Karpas-422 (cell line): Measurements from ENCODE around the gene AGO3. TPM values are rescaled to one million over a fixed set of nuclear protein-coding genes. Genes with fewer than 3 reads are reported as not detected.

ENCODE experiments used
- DNase-seq: peaks from one replicate; pipeline ENCODE4 v3.0.0-alpha.2; 2015
- H2AFZ ChIP-seq: fragments of 200-600 bp; sonication (generic); 2 replicates; pipeline ENCODE4 v1.6.1; 2014; ENCODE audit warnings: antibody characterized with exemption, low read length, mixed read lengths
- H3K27ac ChIP-seq: fragments of 200-600 bp; sonication (generic); 2 replicates; pipeline ENCODE4 v1.5.1; 2014; ENCODE audit warnings: mild to moderate bottlenecking, low read length, moderate library complexity
- H3K27me3 ChIP-seq: fragments of 200-600 bp; sonication (generic); 2 replicates; pipeline ENCODE4 v1.6.1; 2014; ENCODE audit warnings: low read length, mixed read lengths
- H3K36me3 ChIP-seq: fragments of 200-600 bp; sonication (generic); 2 replicates; pipeline ENCODE4 v1.6.1; 2014; ENCODE audit warnings: low read length, mixed read lengths; ENCODE audit not compliant: insufficient read depth
- H3K4me1 ChIP-seq: fragments of 200-600 bp; sonication (generic); 2 replicates; pipeline ENCODE4 v1.6.1; 2014; ENCODE audit warnings: mild to moderate bottlenecking, low read length, mixed read lengths
- H3K4me2 ChIP-seq: fragments of 200-600 bp; sonication (generic); 2 replicates; pipeline ENCODE4 v1.6.1; 2014; ENCODE audit warnings: low read length, low read depth, mild to moderate bottlenecking; ENCODE audit not compliant: poor library complexity, severe bottlenecking
- H3K4me3 ChIP-seq: fragments of 200-600 bp; sonication (generic); 2 replicates; pipeline ENCODE4 v1.5.1; 2014; ENCODE audit warnings: mild to moderate bottlenecking, antibody characterized with exemption, low read length, mixed read lengths
- H3K79me2 ChIP-seq: fragments of 200-600 bp; sonication (generic); 2 replicates; pipeline ENCODE4 v1.6.1; 2014; ENCODE audit warnings: mild to moderate bottlenecking, low read length, mixed read lengths
- H3K9ac ChIP-seq: fragments of 200-600 bp; sonication (generic); 2 replicates; pipeline ENCODE4 v1.6.0; 2014; ENCODE audit warnings: low read length
- H3K9me2 ChIP-seq: fragments of 200-600 bp; sonication (generic), shearing (Covaris generic); replicated peaks from 2 replicates; pipeline ENCODE4 v1.6.0; 2014; ENCODE audit warnings: mild to moderate bottlenecking, low read length, moderate library complexity; ENCODE audit not compliant: insufficient read depth
- H3K9me3 ChIP-seq: fragments of 300-700, 200-600 bp; sonication (generic); 2 replicates; pipeline ENCODE4 v1.6.1; 2014; ENCODE audit warnings: low read length, mixed read lengths
- H4K20me1 ChIP-seq: fragments of 200-600 bp; sonication (generic); 2 replicates; pipeline ENCODE4 v1.6.1; 2014; ENCODE audit warnings: mild to moderate bottlenecking, antibody characterized with exemption, low read length, low read depth; ENCODE audit not compliant: insufficient read depth
- total RNA-seq: library from RNA; depleted of rRNA; stranded (reverse); fragments of >200 nt; shearing (Covaris generic); gene quantifications from 2 replicates; pipeline ENCODE4 v1.2.3, GENCODE V29; 2014; ENCODE audit warnings: low replicate concordance

The AGO3 gene
- total RNA-seq, 1 experiment from 2014 or later, result 46.8 TPM

DNA sequence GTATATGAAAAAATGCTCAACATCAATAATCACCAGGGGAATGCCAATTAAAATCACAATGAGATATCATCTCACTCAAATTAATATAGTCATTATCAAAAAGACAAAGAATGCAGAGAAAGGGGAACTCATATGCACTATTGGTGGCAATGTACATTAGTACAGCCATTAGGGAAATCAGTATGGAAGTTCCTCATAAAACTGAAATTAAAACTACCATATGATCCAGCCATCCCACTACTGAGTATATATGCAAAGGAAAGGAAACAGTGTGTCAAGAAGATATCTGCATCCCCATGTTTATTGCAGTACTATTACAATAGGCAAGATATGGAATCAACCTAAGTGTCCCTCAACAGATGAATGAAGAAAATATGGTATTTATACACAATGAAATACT lies 120.9 kb downstream of the AGO3 start:
- Histone ChIP-seq H2AFZ (no peak overlapping the region), H3K27me3 (no peaks in the 10 kb centered on the region), H3K9ac (no peak overlapping the region), H3K9me3 (no peaks in the 10 kb centered on the region), H3K4me1 (no peaks in the 10 kb centered on the region), H3K4me3 (no peak overlapping the region), H3K9me2 (no peaks in the 10 kb centered on the region), H4K20me1 (no peaks in the 10 kb centered on the region), H3K27ac (no peak overlapping the region), H3K4me2 (no peak overlapping the region), H3K36me3 (peaks cover 42% of the 10 kb centered on the region), H3K79me2 (no peaks in the 10 kb centered on the region)
- no peak for DNase-seq

GRCh38 chr1:36053978-36054377 lies 123.1 kb downstream of the AGO3 start:
- no peak for DNase-seq
- no peaks in the 10 kb centered on the region for H3K4me1 ChIP-seq
- peaks cover 33% of the 10 kb centered on the region for H3K36me3 ChIP-seq
- H3K79me2 ChIP-seq, result no peaks in the 10 kb centered on the region
- H2AFZ ChIP-seq, result no peak overlapping the region
- no peak overlapping the region for H3K9ac ChIP-seq
- no peaks in the 10 kb centered on the region for H3K9me2 ChIP-seq
- H3K4me3 ChIP-seq, result no peak overlapping the region
- no peaks in the 10 kb centered on the region for H3K27me3 ChIP-seq
- H3K27ac ChIP-seq, result no peak overlapping the region
- H3K9me3 ChIP-seq, result no peaks in the 10 kb centered on the region
- no peak overlapping the region for H3K4me2 ChIP-seq
- no peaks in the 10 kb centered on the region for H4K20me1 ChIP-seq

DNA sequence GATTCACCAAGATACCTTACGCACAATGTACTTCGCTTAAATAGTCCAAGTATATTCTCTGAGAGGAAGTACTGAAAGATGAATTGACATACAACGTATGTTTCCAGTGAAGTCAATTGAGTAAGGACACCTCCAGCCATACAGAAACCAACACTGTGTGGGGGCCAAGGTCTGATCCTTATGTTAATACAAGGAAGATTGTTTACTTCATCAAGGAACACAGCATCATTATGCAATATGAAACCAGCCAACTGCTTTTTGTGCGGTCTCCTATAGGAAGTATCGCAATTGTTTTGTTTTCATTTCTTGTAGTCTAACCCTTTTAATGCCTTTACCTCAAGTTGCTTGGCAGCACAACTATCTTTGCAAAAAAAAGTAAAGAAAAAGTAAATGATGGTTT lies 124.8 kb downstream of the AGO3 start:
- no peak overlapping the region for H3K4me2 ChIP-seq
- H3K9ac ChIP-seq, result no peak overlapping the region
- no peaks in the 10 kb centered on the region for H3K4me1 ChIP-seq
- H3K9me3 ChIP-seq, result no peaks in the 10 kb centered on the region
- no peak overlapping the region for H3K27ac ChIP-seq
- no peak overlapping the region for H3K4me3 ChIP-seq
- H4K20me1 ChIP-seq, result no peaks in the 10 kb centered on the region
- peaks cover 27% of the 10 kb centered on the region for H3K36me3 ChIP-seq
- H3K27me3 ChIP-seq, result no peaks in the 10 kb centered on the region
- no peak overlapping the region for H2AFZ ChIP-seq
- H3K9me2 ChIP-seq, result no peaks in the 10 kb centered on the region
- no peak for DNase-seq
- H3K79me2 ChIP-seq, result no peaks in the 10 kb centered on the region

DNA sequence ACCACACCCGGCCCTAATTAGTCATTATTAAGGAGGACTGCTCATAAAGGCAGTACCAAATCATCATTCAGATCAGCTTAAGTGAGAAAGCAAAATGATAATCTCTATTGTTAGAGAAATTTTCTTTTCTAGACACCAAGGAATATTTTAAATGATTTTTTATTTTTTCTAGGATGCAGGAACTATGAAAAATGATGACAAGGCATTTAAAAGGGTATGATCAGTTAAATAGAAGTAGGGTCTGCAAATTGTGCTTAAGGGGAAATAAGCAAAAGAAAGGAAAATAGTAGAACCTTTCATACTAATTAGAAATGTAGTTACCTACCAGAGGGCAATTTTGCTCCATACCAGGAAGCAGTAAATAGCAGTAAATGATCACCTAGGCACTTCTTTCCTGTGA lies 131.4 kb downstream of the AGO3 start:
- no peak overlapping the region for H3K9ac ChIP-seq
- H3K27me3 ChIP-seq, result no peaks in the 10 kb centered on the region
- H2AFZ ChIP-seq, result no peak overlapping the region
- H3K4me3 ChIP-seq, result no peak overlapping the region
- no peaks in the 10 kb centered on the region for H3K9me2 ChIP-seq
- H3K4me2 ChIP-seq, result no peak overlapping the region
- no peak overlapping the region for H3K27ac ChIP-seq
- no peaks in the 10 kb centered on the region for H3K9me3 ChIP-seq
- no peaks in the 10 kb centered on the region for H4K20me1 ChIP-seq
- DNase-seq, result no peak
- H3K4me1 ChIP-seq, result no peaks in the 10 kb centered on the region
- H3K79me2 ChIP-seq, result no peaks in the 10 kb centered on the region
- H3K36me3 ChIP-seq, result peaks cover 6% of the 10 kb centered on the region; the same call in 1 of the 2 replicates

GRCh38 chr1:36067871-36068270 lies 137.0 kb downstream of the AGO3 start:
- no peaks in the 10 kb centered on the region for H3K4me1 ChIP-seq

GRCh38 chr1:36068866-36069265 lies 138.0 kb downstream of the AGO3 start:
- no peaks in the 10 kb centered on the region for H3K27me3 ChIP-seq
- H3K4me2 ChIP-seq, result no peak overlapping the region
- no peaks in the 10 kb centered on the region for H3K9me2 ChIP-seq
- H3K79me2 ChIP-seq, result no peaks in the 10 kb centered on the region
- no peak overlapping the region for H3K27ac ChIP-seq
- H3K9me3 ChIP-seq, result no peaks in the 10 kb centered on the region
- no peak for DNase-seq
- no peaks in the 10 kb centered on the region for H3K4me1 ChIP-seq
- H3K4me3 ChIP-seq, result no peak overlapping the region
- H3K9ac ChIP-seq, result no peak overlapping the region
- H2AFZ ChIP-seq, result no peak overlapping the region
- H3K36me3 ChIP-seq, result no peaks in the 10 kb centered on the region
- no peaks in the 10 kb centered on the region for H4K20me1 ChIP-seq

More at GRCh38 chr1:36067871-36068270, 137.0 kb downstream of the AGO3 start:
- H3K9me2 ChIP-seq, result no peaks in the 10 kb centered on the region
- H3K9me3 ChIP-seq, result no peaks in the 10 kb centered on the region
- H3K4me2 ChIP-seq, result no peak overlapping the region
- H3K9ac ChIP-seq, result no peak overlapping the region
- H3K27ac ChIP-seq, result no peak overlapping the region
- DNase-seq, result no peak
- H2AFZ ChIP-seq, result no peak overlapping the region
- no peaks in the 10 kb centered on the region for H3K36me3 ChIP-seq
- no peaks in the 10 kb centered on the region for H4K20me1 ChIP-seq
- H3K4me3 ChIP-seq, result no peak overlapping the region
- no peaks in the 10 kb centered on the region for H3K79me2 ChIP-seq
- no peaks in the 10 kb centered on the region for H3K27me3 ChIP-seq

DNA sequence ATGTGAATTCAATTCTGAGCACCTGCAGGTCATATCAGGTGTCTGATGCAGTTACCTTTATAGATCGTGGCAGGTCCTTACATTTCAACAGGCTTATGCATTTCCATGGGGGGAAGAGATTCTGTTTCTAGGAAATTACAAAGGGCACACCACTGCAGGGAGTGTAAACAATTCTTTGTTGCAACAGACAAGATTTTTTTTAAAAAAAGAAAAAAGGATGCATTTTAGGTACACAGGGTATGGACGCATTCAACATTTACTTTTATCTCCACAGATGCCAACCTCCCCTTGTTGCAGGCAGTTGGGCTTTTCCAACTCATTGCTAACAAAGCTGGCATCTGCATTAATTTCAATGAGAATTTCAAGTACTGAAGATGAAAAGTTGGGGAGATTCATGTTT lies 139.4 kb downstream of the AGO3 start:
- no peak for DNase-seq
- Histone ChIP-seq H3K79me2 (no peaks in the 10 kb centered on the region), H3K4me2 (no peak overlapping the region), H3K9ac (no peak overlapping the region), H3K27ac (no peak overlapping the region), H3K9me2 (no peaks in the 10 kb centered on the region), H3K36me3 (no peaks in the 10 kb centered on the region), H3K4me3 (no peak overlapping the region), H2AFZ (no peak overlapping the region), H3K4me1 (no peaks in the 10 kb centered on the region), H3K27me3 (no peaks in the 10 kb centered on the region), H4K20me1 (no peaks in the 10 kb centered on the region), H3K9me3 (no peaks in the 10 kb centered on the region)

GRCh38 chr1:36076979-36077573 lies 146.2 kb downstream of the AGO3 start:
- no peaks in the 10 kb centered on the region for H3K36me3 ChIP-seq
- H3K27me3 ChIP-seq, result no peaks in the 10 kb centered on the region
- no peak for DNase-seq
- H3K4me2 ChIP-seq, result no peak overlapping the region
- H3K9me2 ChIP-seq, result no peaks in the 10 kb centered on the region
- peaks cover 5% of the 10 kb centered on the region; the same call in 1 of the 2 replicates for H3K4me1 ChIP-seq
- H3K4me3 ChIP-seq, result no peak overlapping the region
- H2AFZ ChIP-seq, result no peak overlapping the region
- H3K27ac ChIP-seq, result no peak overlapping the region
- no peaks in the 10 kb centered on the region for H3K9me3 ChIP-seq
- no peak overlapping the region for H3K9ac ChIP-seq
- no peaks in the 10 kb centered on the region for H4K20me1 ChIP-seq
- H3K79me2 ChIP-seq, result no peaks in the 10 kb centered on the region
